Keratinocyte (primary cell): ENCODE results near the gene MYOD1. TPM values are rescaled to one million over a fixed set of nuclear protein-coding genes. Genes with fewer than 3 reads are reported as not detected.

Experiments
- DNase-seq: peaks from one replicate; pipeline ENCODE4 v3.0.0-alpha.2; 2011; ENCODE audit warnings: low read depth, missing footprints, low spot score
- FAIRE-seq: peaks from 2 replicates; lab custom pipeline; 2011; peaks lifted over from hg19 to GRCh38; lab: Jason Lieb, UNC
- H2AFZ ChIP-seq: 2 replicates; pipeline ENCODE4 v1.6.0; 2012; ENCODE audit warnings: low read length, control low read depth, inconsistent platforms; ENCODE audit not compliant: control insufficient read depth
- H3K27ac ChIP-seq: 2 replicates; pipeline ENCODE4 v1.5.1; 2011; ENCODE audit warnings: low read length; ENCODE audit not compliant: control insufficient read depth, insufficient read depth
- H3K27me3 ChIP-seq: 3 replicates; pipeline ENCODE4 v1.6.0; 2011; ENCODE audit warnings: low read length; ENCODE audit not compliant: control insufficient read depth, insufficient read depth; ENCODE audit errors: extremely low read depth
- H3K36me3 ChIP-seq, 2 experiments: 2 replicates in 1 of 2; 3 replicates in 1 of 2; pipeline ENCODE4 v1.5.1; 2011; ENCODE audit warnings: low read length in 2 of 2, mild to moderate bottlenecking in 1 of 2; ENCODE audit not compliant: control insufficient read depth in 2 of 2, insufficient read depth in 2 of 2; ENCODE audit errors: extremely low read depth in 1 of 2
- H3K4me1 ChIP-seq: 3 replicates; pipeline ENCODE4 v1.5.1; 2011; ENCODE audit warnings: low read length; ENCODE audit not compliant: control insufficient read depth, insufficient read depth; ENCODE audit errors: extremely low read depth
- H3K4me2 ChIP-seq: 3 replicates; pipeline ENCODE4 v1.6.0; 2011; ENCODE audit warnings: low read depth, low read length; ENCODE audit not compliant: control insufficient read depth, insufficient read depth; ENCODE audit errors: extremely low read depth
- H3K4me3 ChIP-seq, 3 experiments: fragments of 200-600 bp in 1 of 3; sonication (generic) in 1 of 3; 2 replicates in 2 of 3; 3 replicates in 1 of 3; pipeline ENCODE4 v1.5.1; 2011 to 2016; ENCODE audit warnings: low read length in 3 of 3, mild to moderate bottlenecking in 3 of 3, control low read depth in 2 of 3, inconsistent platforms in 1 of 3, low read depth in 1 of 3, mixed read lengths in 1 of 3, mixed run types in 1 of 3, moderate library complexity in 1 of 3; ENCODE audit not compliant: control insufficient read depth in 2 of 3, insufficient read depth in 2 of 3; ENCODE audit errors: extremely low read depth in 1 of 3
- H3K79me2 ChIP-seq: 2 replicates; pipeline ENCODE4 v1.6.0; 2012; ENCODE audit warnings: low read length; ENCODE audit not compliant: control insufficient read depth, insufficient read depth
- H3K9ac ChIP-seq: 3 replicates; pipeline ENCODE4 v1.6.0; 2011; ENCODE audit warnings: low read length; ENCODE audit not compliant: control insufficient read depth, insufficient read depth; ENCODE audit errors: extremely low read depth
- H3K9me1 ChIP-seq: 3 replicates; pipeline ENCODE4 v1.6.0; 2011; ENCODE audit warnings: low read length; ENCODE audit not compliant: control insufficient read depth, insufficient read depth; ENCODE audit errors: extremely low read depth
- H3K9me3 ChIP-seq: 2 replicates; pipeline ENCODE4 v1.5.1; 2012; ENCODE audit warnings: low read depth, low read length; ENCODE audit not compliant: control insufficient read depth
- H4K20me1 ChIP-seq: 3 replicates; pipeline ENCODE4 v1.6.0; 2011; ENCODE audit warnings: low read length; ENCODE audit not compliant: control insufficient read depth, insufficient read depth; ENCODE audit errors: extremely low read depth
- EZH2 ChIP-seq: IDR thresholded peaks from one replicate; pipeline ENCODE4 v1.6.1; 2012; ENCODE audit warnings: inconsistent platforms, mild to moderate bottlenecking, low read length, moderate library complexity
- dilution Hi-C: fragments of 300-500 bp; cut with MboI; formaldehyde crosslinking; loops from one replicate; pipeline ENCODE4 v1.7.0; 2020; ENCODE audit warnings: low sequenced_read_pairs; ENCODE audit not compliant: extremely low pct_ligation_motif_present
- polyA plus RNA-seq, 5 experiments: library from polyadenylated mRNA; depleted of rRNA in 3 of 5; stranded (reverse) in 3 of 5; stranded (forward) in 1 of 5; unstranded in 1 of 5; fragments of >200 nt; gene quantifications; 1 replicate in 1 of 5; 2 replicates in 3 of 5; 3 replicates in 1 of 5; pipeline versions ENCODE4 v1.2.1 to v1.2.3, GENCODE V29; 2011 to 2012; ENCODE audit warnings: missing spikeins in 2 of 5, low read depth in 1 of 5, low replicate concordance in 1 of 5
- TF ChIP-seq, protein P1 (sequence below), 3 experiments: IDR thresholded peaks in 1 of 3; conservative IDR thresholded peaks in 1 of 3; optimal IDR thresholded peaks in 1 of 3; 2 replicates in 2 of 3; 3 replicates in 1 of 3; pipeline versions ENCODE3 to v1.5.1; 2011; ENCODE audit warnings: low read length in 3 of 3, mild to moderate bottlenecking in 3 of 3, moderate library complexity in 2 of 3, control low read depth in 1 of 3, inconsistent platforms in 1 of 3; ENCODE audit not compliant: insufficient read depth in 2 of 3; ENCODE audit errors: extremely low read depth in 1 of 3

MYOD1 gene
- polyA plus RNA-seq, 1 donor (not counting 4 experiments of a cell fraction or from before 2014, with no cell fraction given), result not detected

DNA sequence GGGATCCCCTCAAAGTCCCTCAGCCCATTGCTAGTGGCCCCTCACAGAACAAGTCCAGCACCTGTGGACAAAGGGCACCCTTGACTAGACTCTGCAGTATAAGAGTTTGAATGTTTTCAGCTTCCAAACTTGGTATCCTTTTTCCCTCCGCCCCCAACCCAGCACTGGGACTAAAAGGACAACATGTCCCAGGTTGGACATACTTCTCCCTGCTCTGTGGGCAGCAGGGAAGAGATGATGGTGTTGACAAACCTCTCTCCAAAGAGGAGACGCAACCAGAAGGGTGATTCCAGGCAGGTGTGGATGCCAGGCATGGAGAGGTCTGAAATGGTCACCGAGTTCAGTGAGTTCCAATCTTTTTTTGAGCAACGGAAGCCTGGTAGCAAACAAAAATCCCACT, 4.5 kb upstream of the MYOD1 start:
- no peak overlapping the region for H3K4me3 ChIP-seq
- no peak overlapping the region for H3K4me2 ChIP-seq
- no peak overlapping the region for H3K27ac ChIP-seq
- no peak overlapping the region for H3K9ac ChIP-seq
- H3K79me2 ChIP-seq, result no peaks in the 10 kb centered on the region
- H4K20me1 ChIP-seq, result no peaks in the 10 kb centered on the region
- no peak overlapping the region for H2AFZ ChIP-seq
- DNase-seq (no peak), FAIRE-seq (no peak)
- dilution Hi-C loops, result no loop called here
- H3K9me3 ChIP-seq, result no peaks in the 10 kb centered on the region
- no peaks in the 10 kb centered on the region for H3K36me3 ChIP-seq
- H3K9me1 ChIP-seq, result no peaks in the 10 kb centered on the region
- no peak for TF ChIP-seq EZH2
- TF ChIP-seq, protein P1, sequence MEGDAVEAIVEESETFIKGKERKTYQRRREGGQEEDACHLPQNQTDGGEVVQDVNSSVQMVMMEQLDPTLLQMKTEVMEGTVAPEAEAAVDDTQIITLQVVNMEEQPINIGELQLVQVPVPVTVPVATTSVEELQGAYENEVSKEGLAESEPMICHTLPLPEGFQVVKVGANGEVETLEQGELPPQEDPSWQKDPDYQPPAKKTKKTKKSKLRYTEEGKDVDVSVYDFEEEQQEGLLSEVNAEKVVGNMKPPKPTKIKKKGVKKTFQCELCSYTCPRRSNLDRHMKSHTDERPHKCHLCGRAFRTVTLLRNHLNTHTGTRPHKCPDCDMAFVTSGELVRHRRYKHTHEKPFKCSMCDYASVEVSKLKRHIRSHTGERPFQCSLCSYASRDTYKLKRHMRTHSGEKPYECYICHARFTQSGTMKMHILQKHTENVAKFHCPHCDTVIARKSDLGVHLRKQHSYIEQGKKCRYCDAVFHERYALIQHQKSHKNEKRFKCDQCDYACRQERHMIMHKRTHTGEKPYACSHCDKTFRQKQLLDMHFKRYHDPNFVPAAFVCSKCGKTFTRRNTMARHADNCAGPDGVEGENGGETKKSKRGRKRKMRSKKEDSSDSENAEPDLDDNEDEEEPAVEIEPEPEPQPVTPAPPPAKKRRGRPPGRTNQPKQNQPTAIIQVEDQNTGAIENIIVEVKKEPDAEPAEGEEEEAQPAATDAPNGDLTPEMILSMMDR (optimal IDR thresholded peaks at IDR 0.05 in 1 of 3, IDR thresholded peaks at IDR 0.05 in 1 of 3, conservative IDR thresholded peaks at IDR 0.05 in 1 of 3; ENCODE audit: extremely low read depth in 1 of 3, insufficient read depth in 2 of 3, low read length in 3 of 3), result no peak
- H3K4me1 ChIP-seq, result no peaks in the 10 kb centered on the region
- H3K27me3 ChIP-seq, result peaks cover 37% of the 10 kb centered on the region

DNA sequence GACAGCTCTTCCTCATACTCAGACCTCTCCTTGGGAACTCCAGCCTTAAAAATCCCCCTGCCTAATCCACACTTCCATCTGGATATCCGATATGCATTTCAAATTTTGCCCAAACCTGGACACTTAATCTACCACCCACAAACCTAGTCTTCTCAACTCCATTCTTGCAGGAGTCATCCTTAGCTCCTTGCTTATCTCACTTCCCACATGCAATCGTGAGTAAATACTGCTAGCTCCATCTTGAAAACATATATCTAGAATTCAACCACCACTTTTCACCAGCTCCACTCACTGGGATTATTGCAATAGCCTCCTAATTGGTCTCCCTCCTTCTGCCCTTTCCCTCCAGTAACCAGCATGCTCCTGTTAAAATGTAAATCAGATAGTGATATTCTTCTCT, 2.6 kb upstream of the MYOD1 start:
- H3K36me3 ChIP-seq, result no peaks in the 10 kb centered on the region
- no peak overlapping the region for H3K4me2 ChIP-seq
- peaks cover 57% of the 10 kb centered on the region for H3K27me3 ChIP-seq
- FAIRE-seq, result no peak
- H3K27ac ChIP-seq, result no peak overlapping the region
- no peak overlapping the region for H3K4me3 ChIP-seq
- H3K4me1 ChIP-seq, result peaks cover 2% of the 10 kb centered on the region
- H3K9me1 ChIP-seq, result no peaks in the 10 kb centered on the region
- no peak overlapping the region for H3K9ac ChIP-seq
- no peaks in the 10 kb centered on the region for H3K9me3 ChIP-seq
- H4K20me1 ChIP-seq, result no peaks in the 10 kb centered on the region
- DNase-seq, result no peak
- no peaks in the 10 kb centered on the region for H3K79me2 ChIP-seq
- TF ChIP-seq, protein P1 (optimal IDR thresholded peaks at IDR 0.05 in 1 of 3, IDR thresholded peaks at IDR 0.05 in 1 of 3, conservative IDR thresholded peaks at IDR 0.05 in 1 of 3; ENCODE audit: extremely low read depth in 1 of 3, insufficient read depth in 2 of 3, low read length in 3 of 3), result no peak
- TF ChIP-seq EZH2, result no peak
- dilution Hi-C loops, result no loop called here
- no peak overlapping the region for H2AFZ ChIP-seq
